Uterus (tissue), 2 donors: ENCODE results near the gene PRSS8.

ENCODE experiments used
- POLR2A ChIP-seq, 2 donors: fragments of 450-650 bp; IDR thresholded peaks; one replicate each; pipeline ENCODE4 v1.6.1; 2016; ENCODE audit warnings: antibody characterized with exemption in 2 of 2, mild to moderate bottlenecking in 1 of 2, moderate library complexity in 1 of 2
- TF ChIP-seq, protein P1 (sequence below), 4 experiments: fragments of 200-600 bp in 2 of 4; fragments of 450-650 bp in 2 of 4; sonication (generic) in 2 of 4; IDR thresholded peaks; one replicate each; pipeline ENCODE4 v1.5.1; 2016 to 2019; ENCODE audit warnings: antibody characterized with exemption in 4 of 4, mild to moderate bottlenecking in 2 of 4, moderate library complexity in 1 of 4

DNA sequence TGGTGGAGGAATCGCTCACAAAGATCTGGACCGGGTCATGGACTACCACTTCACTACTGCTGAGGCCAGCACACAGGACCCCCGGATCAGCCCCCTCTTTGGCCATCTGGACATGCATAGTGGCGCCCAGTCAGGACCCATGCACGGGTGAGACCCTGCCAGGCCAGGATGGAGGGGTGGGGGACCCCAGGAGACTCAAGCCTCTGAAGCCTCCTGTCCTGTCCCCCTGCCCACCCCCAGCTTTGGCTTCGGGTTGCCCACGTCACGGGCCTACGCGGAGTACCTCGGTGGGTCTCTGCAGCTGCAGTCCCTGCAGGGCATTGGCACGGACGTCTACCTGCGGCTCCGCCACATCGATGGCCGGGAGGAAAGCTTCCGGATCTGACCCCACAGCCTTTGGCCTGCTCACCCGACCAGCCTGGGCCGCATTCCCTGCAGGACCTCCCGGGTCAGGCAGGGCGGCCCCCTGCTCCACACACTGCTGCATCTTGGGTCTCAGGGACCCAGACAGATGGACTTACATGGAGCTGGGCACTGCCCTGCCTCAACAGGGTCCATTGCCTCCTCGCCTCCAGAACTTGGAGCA, 23.6 kb downstream of the PRSS8 start:
- TF ChIP-seq, protein P1, sequence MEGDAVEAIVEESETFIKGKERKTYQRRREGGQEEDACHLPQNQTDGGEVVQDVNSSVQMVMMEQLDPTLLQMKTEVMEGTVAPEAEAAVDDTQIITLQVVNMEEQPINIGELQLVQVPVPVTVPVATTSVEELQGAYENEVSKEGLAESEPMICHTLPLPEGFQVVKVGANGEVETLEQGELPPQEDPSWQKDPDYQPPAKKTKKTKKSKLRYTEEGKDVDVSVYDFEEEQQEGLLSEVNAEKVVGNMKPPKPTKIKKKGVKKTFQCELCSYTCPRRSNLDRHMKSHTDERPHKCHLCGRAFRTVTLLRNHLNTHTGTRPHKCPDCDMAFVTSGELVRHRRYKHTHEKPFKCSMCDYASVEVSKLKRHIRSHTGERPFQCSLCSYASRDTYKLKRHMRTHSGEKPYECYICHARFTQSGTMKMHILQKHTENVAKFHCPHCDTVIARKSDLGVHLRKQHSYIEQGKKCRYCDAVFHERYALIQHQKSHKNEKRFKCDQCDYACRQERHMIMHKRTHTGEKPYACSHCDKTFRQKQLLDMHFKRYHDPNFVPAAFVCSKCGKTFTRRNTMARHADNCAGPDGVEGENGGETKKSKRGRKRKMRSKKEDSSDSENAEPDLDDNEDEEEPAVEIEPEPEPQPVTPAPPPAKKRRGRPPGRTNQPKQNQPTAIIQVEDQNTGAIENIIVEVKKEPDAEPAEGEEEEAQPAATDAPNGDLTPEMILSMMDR (IDR thresholded peaks at IDR 0.05) = no peak
- TF ChIP-seq POLR2A (IDR thresholded peaks at IDR 0.05) = no peak
